ENCODE data around the gene ATRX.

GRCh38 chrX:77510007-77510406, 276.0 kb downstream of the ATRX start:
- TF ChIP-seq CTCF (IDR thresholded peaks at IDR 0.05), result no peak
- TF ChIP-seq GATA2 (CRISPR knock-in tag; IDR thresholded peaks at IDR 0.05), result no peak
- TF ChIP-seq RAD21 (IDR thresholded peaks at IDR 0.05; ENCODE audit: low read length), result no peak
- TF ChIP-seq EZH2phosphoT487 (IDR thresholded peaks at IDR 0.05; ENCODE audit: borderline replicate concordance, low read depth), result no peak
- no peak for TF ChIP-seq FOXM1 (IDR thresholded peaks at IDR 0.05; ENCODE audit: low read depth)
- TF ChIP-seq TAF1 (IDR thresholded peaks at IDR 0.05; ENCODE audit: borderline replicate concordance, low read depth, low read length), result no peak
- no peak for TF ChIP-seq MXI1 (IDR thresholded peaks at IDR 0.05; ENCODE audit: low read depth, low read length)
- TF ChIP-seq RXRA (IDR thresholded peaks at IDR 0.05; ENCODE audit: borderline replicate concordance, low read depth), result no peak
- TF ChIP-seq POLR2AphosphoS5 (IDR thresholded peaks at IDR 0.05; ENCODE audit: low read depth, low read length), result no peak
- no peak for TF ChIP-seq USF2 (IDR thresholded peaks at IDR 0.05; ENCODE audit: borderline replicate concordance, low read depth, low read length)
- TF ChIP-seq NRF1 (IDR thresholded peaks at IDR 0.05; ENCODE audit: low read depth, low read length), result no peak

Measured in SK-N-SH (cell line).